HepG2 (cell line): Measurements from ENCODE around the gene GALNT1. TPM values are rescaled to one million over a fixed set of nuclear protein-coding genes. Genes with fewer than 3 reads are reported as not detected.

Experiments
- ATAC-seq: fragments of 200-7000 bp; cut with Tn5 transposase; 3 replicates; pipeline ENCODE4 v1.9.1; 2020; ENCODE audit warnings: mild to moderate bottlenecking, moderate library complexity
- BruUV-seq: library from RNA; stranded (reverse); fragments of 400-500 nt; replicated peaks from 2 replicates; lab custom pipeline; 2021; lab: Mats Ljungman, UMichigan
- CTCF ChIA-PET: fragments of 300-600 bp; formaldehyde crosslinking; extraction: SDS; loops from one replicate; lab custom pipeline; 2021; ENCODE audit warnings: low total read pairs, inconsistent platforms, low intra/inter-chr PET ratio; lab: Yijun Ruan, JAX
- POLR2A ChIA-PET: fragments of 350-600 bp; sonication (Branson Sonifier 250); formaldehyde crosslinking; loops from one replicate; lab custom pipeline; 2020; ENCODE audit warnings: antibody characterized with exemption, inconsistent platforms; lab: Yijun Ruan, JAX
- DNase-seq: peaks from one replicate; pipeline ENCODE4 v3.0.0-alpha.2; 2015; ENCODE audit warnings: low spot score
- FAIRE-seq: peaks from 3 replicates; lab custom pipeline; 2011; peaks lifted over from hg19 to GRCh38; lab: Jason Lieb, UNC
- H2AFZ ChIP-seq: one replicate; pipeline ENCODE4 v1.6.1; 2011; ENCODE audit warnings: low read length, inconsistent platforms
- H3K27ac ChIP-seq: fragments of 300-600 bp; 3 replicates; pipeline ENCODE4 v1.8.0; 2011; ENCODE audit warnings: mixed run types, mild to moderate bottlenecking, mixed read lengths, low read length, inconsistent platforms; ENCODE audit not compliant: insufficient read depth; ENCODE audit errors: extremely low read length
- H3K27me3 ChIP-seq, 2 experiments: fragments of 200-600 bp in 1 of 2; 2 replicates in 1 of 2; 3 replicates in 1 of 2; pipeline versions ENCODE4 v1.6.0 to v1.8.0; 2011; ENCODE audit warnings: low read length in 2 of 2, mild to moderate bottlenecking in 2 of 2, moderate library complexity in 2 of 2, inconsistent platforms in 1 of 2; ENCODE audit not compliant: insufficient read depth in 2 of 2, control insufficient read depth in 1 of 2
- H3K36me3 ChIP-seq, 2 experiments: fragments of 200-600 bp in 1 of 2; replicated peaks in 1 of 2; 2 replicates in 1 of 2; 3 replicates in 1 of 2; pipeline versions ENCODE4 v1.5.1 to v1.8.0; 2011; ENCODE audit warnings: low read length in 2 of 2, inconsistent platforms in 1 of 2; ENCODE audit not compliant: insufficient read depth in 2 of 2, control insufficient read depth in 1 of 2
- H3K4me1 ChIP-seq: 2 replicates; pipeline ENCODE4 v1.5.1; 2012; ENCODE audit warnings: low read length, inconsistent platforms; ENCODE audit not compliant: insufficient read depth
- H3K4me2 ChIP-seq: 2 replicates; pipeline ENCODE4 v1.6.0; 2011; ENCODE audit warnings: low read depth, low read length, inconsistent platforms
- H3K4me3 ChIP-seq, 3 experiments: fragments of 200-600 bp in 1 of 3; sonication (generic), shearing (Covaris generic) in 1 of 3; replicated peaks in 1 of 3; 2 replicates each; pipeline ENCODE4 v1.5.1; 2011 to 2016; ENCODE audit warnings: low read length in 3 of 3, inconsistent platforms in 2 of 3, low read depth in 2 of 3, mild to moderate bottlenecking in 2 of 3, control low read depth in 1 of 3, mixed read lengths in 1 of 3; ENCODE audit not compliant: insufficient read depth in 1 of 3
- H3K79me2 ChIP-seq: one replicate; pipeline ENCODE4 v1.6.1; 2011; ENCODE audit warnings: low read length, inconsistent platforms; ENCODE audit not compliant: insufficient read depth
- H3K9ac ChIP-seq: 2 replicates; pipeline ENCODE4 v1.6.0; 2011; ENCODE audit warnings: mild to moderate bottlenecking, low read depth, low read length, inconsistent platforms; ENCODE audit not compliant: insufficient read depth
- H3K9me3 ChIP-seq: 2 replicates; pipeline ENCODE4 v1.5.1; 2012; ENCODE audit warnings: mild to moderate bottlenecking, low read length
- H4K20me1 ChIP-seq: 2 replicates; pipeline ENCODE4 v1.6.0; 2011; ENCODE audit warnings: inconsistent platforms, mild to moderate bottlenecking, low read length, moderate library complexity; ENCODE audit not compliant: insufficient read depth
- THYN1 ChIP-seq: sonication (generic); formaldehyde crosslinking; IDR thresholded peaks from 2 replicates; pipeline ENCODE4 v1.8.1; 2023; ENCODE audit warnings: low read depth, mild to moderate bottlenecking, moderate library complexity, missing genetic modification reagents, borderline replicate concordance
- ZMAT3 ChIP-seq: sonication (generic); formaldehyde crosslinking; conservative IDR thresholded peaks from 2 replicates; pipeline ENCODE4 v1.7.0; 2021; ENCODE audit warnings: missing genetic modification reagents
- ZNF768 ChIP-seq: sonication (generic); formaldehyde crosslinking; IDR thresholded peaks from 2 replicates; pipeline ENCODE4 v1.4.0; 2020; ENCODE audit warnings: missing genetic modification reagents
- WGBS: methylation state at CpG from one replicate; pipeline ENCODE4 v1.1.6; 2017; ENCODE audit warnings: low lambda C conversion rate; 5-methylcytosine and 5-hydroxymethylcytosine counted together
- in situ Hi-C: cut with HindIII; loops from 2 replicates; pipeline ENCODE4 v1.10.0; 2017; ENCODE audit warnings: low pct_unique_long_range_greater_than_20kb; ENCODE audit not compliant: extremely low pct_ligation_motif_present
- intact Hi-C: fragments of 100-400 bp; cut with micrococcal nuclease; formaldehyde crosslinking; loops from one replicate; pipeline ENCODE4 v1.10.0; 2022; ENCODE audit not compliant: unreplicated experiment
- polyA plus RNA-seq, 8 experiments: library from polyadenylated mRNA; depleted of rRNA in 3 of 8; stranded (reverse) in 7 of 8; unstranded in 1 of 8; fragments of >200 nt; fragmentation: Illumina TruSeq in 4 of 8; extraction: Trizol in 4 of 8; gene quantifications; 2 replicates each; pipeline versions ENCODE4 v1.2.1 to v1.2.3, GENCODE V29; 2011 to 2016; ENCODE audit warnings: low read depth in 4 of 8, missing spikeins in 1 of 8, mixed read lengths in 1 of 8; ENCODE audit not compliant: insufficient read depth in 1 of 8
- total RNA-seq, 5 experiments: library from RNA; depleted of rRNA; stranded (reverse); fragments of >200 nt; fragmentation: Illumina TruSeq; extraction: Trizol; gene quantifications; 2 replicates each; pipeline ENCODE4 v1.2.3, GENCODE V29; 2016; ENCODE audit warnings: low read depth in 1 of 5
- TF ChIP-seq, protein P1 (sequence below): sonication (generic); formaldehyde crosslinking; IDR thresholded peaks from 2 replicates; pipeline ENCODE4 v1.9.0; 2021; ENCODE audit warnings: missing genetic modification reagents, mild to moderate bottlenecking, borderline replicate concordance
- TF ChIP-seq, protein P2 (sequence below): sonication (generic); formaldehyde crosslinking; IDR thresholded peaks from 2 replicates; pipeline ENCODE4 v1.4.0; 2020; ENCODE audit warnings: missing genetic modification reagents, mild to moderate bottlenecking, borderline replicate concordance

GALNT1 gene
- total and polyA plus RNA-seq, 2 of the 13 experiments (the other 11 are each of a cell fraction or from before 2014, with no cell fraction given) = 41.1 to 100 TPM

DNA sequence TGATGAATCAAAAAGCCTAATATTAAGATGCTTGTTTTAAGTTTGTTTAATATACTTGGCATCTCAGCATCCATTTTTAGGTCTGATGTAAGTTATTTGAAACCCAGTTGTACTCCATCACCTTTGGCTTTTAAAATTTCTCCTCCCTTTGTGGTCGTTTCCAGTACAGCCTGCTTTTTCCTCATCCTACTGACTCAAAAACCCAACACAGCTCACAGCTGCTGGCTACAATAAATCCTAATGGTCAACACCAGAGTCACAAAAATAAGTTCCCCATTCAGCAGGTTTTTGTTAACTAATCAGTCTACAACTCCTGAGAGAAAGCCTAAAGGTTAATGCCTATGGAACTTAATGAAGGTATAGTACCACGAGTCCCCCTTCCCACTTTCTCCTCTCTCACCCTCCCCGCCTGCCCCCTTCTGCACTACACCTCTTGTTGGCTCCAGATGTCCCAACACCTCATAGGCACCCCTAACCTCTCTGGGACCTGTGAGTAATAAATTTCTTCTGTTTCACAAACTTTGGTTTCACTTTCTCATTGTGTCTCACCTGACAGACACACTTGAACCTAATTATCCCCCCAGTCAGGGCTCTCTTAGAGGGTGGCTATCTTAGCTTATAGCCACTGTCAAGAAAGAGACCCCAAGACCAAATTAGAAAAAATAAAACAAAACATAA is 148.6 kb downstream of the GALNT1 start:
- Histone ChIP-seq H3K27ac (no peak overlapping the region), H3K4me3 (peak overlapping the region; percentile 67 to 73 (median 71)), H3K4me2 (peak overlapping the region; percentile 89), H3K27me3 (peaks cover 0 to 2% of the 10 kb centered on the region in 2 experiments; a peak in 2 of 5 replicates), H2AFZ (peak overlapping the region; percentile 47), H3K36me3 (no peaks in the 10 kb centered on the region), H3K9ac (peak overlapping the region; percentile 60), H3K79me2 (no peaks in the 10 kb centered on the region), H4K20me1 (no peaks in the 10 kb centered on the region), H3K4me1 (peaks cover 38% of the 10 kb centered on the region), H3K9me3 (no peaks in the 10 kb centered on the region)
- POLR2A ChIA-PET = no interaction called here
- TF ChIP-seq THYN1 (CRISPR knock-in tag) (no peak), ZMAT3 (no peak), ZNF768 (CRISPR knock-in tag) (no peak)
- TF ChIP-seq, protein P1, sequence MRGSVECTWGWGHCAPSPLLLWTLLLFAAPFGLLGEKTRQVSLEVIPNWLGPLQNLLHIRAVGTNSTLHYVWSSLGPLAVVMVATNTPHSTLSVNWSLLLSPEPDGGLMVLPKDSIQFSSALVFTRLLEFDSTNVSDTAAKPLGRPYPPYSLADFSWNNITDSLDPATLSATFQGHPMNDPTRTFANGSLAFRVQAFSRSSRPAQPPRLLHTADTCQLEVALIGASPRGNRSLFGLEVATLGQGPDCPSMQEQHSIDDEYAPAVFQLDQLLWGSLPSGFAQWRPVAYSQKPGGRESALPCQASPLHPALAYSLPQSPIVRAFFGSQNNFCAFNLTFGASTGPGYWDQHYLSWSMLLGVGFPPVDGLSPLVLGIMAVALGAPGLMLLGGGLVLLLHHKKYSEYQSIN (CRISPR knock-in tag) = no peak
- TF ChIP-seq, protein P2, sequence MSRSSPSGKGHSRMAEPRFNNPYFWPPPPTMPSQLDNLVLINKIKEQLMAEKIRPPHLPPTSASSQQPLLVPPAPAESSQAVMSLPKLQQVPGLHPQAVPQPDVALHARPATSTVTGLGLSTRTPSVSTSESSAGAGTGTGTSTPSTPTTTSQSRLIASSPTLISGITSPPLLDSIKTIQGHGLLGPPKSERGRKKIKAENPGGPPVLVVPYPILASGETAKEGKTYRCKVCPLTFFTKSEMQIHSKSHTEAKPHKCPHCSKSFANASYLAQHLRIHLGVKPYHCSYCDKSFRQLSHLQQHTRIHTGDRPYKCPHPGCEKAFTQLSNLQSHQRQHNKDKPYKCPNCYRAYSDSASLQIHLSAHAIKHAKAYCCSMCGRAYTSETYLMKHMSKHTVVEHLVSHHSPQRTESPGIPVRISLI (CRISPR knock-in tag) = no peak
- DNase-seq (no peak), ATAC-seq (peak; percentile 55), FAIRE-seq (no peak)
- in situ Hi-C loops (no loop called here), intact Hi-C loops (no loop called here)
- CTCF ChIA-PET = no interaction called here
- TSS peak; percentile 61 for BruUV-seq
- WGBS = 27% methylated on average over 3 of the region's 3 CpGs
